Tibial nerve (tissue), 3 donors: ENCODE measurements around the gene ACP3.
"Not testable (repeated sequence)": the region's sequence is repeated elsewhere in the genome, so short reads cannot be mapped to it uniquely, and the experiment has no call there.

ENCODE experiments used
- POLR2A ChIP-seq, 2 donors: fragments of 450-650 bp; IDR thresholded peaks; one replicate each; pipeline ENCODE4 v1.6.1; 2017; ENCODE audit warnings: antibody characterized with exemption in 2 of 2, mild to moderate bottlenecking in 2 of 2, moderate library complexity in 2 of 2
- TF ChIP-seq, protein P1 (sequence below), 5 experiments: fragments of 200-600 bp in 3 of 5; fragments of 450-650 bp in 2 of 5; sonication (generic) in 3 of 5; IDR thresholded peaks; one replicate each; pipeline ENCODE4 v1.5.1; 2016 to 2019; ENCODE audit warnings: antibody characterized with exemption in 5 of 5, mild to moderate bottlenecking in 3 of 5, moderate library complexity in 2 of 5

DNA sequence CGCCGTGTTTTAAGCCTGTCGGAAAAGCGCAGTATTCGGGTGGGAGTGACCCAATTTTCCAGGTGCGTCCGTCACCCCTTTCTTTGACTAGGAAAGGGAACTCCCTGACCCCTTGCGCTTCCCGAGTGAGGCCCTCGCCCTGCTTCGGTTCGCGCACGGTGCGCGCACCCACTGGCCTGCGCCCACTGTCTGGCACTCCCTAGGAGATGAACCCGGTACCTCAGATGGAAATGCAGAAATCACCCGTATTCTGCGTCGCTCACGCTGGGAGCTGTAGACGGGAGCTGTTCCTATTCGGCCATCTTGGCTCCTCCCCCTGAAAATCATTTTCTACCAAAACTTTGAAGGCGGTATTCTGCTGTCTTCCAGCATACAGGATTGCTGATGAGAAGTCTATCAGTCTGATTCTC is 59.7 kb downstream of the ACP3 start:
- TF ChIP-seq, protein P1, sequence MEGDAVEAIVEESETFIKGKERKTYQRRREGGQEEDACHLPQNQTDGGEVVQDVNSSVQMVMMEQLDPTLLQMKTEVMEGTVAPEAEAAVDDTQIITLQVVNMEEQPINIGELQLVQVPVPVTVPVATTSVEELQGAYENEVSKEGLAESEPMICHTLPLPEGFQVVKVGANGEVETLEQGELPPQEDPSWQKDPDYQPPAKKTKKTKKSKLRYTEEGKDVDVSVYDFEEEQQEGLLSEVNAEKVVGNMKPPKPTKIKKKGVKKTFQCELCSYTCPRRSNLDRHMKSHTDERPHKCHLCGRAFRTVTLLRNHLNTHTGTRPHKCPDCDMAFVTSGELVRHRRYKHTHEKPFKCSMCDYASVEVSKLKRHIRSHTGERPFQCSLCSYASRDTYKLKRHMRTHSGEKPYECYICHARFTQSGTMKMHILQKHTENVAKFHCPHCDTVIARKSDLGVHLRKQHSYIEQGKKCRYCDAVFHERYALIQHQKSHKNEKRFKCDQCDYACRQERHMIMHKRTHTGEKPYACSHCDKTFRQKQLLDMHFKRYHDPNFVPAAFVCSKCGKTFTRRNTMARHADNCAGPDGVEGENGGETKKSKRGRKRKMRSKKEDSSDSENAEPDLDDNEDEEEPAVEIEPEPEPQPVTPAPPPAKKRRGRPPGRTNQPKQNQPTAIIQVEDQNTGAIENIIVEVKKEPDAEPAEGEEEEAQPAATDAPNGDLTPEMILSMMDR (IDR thresholded peaks at IDR 0.05): not testable (repeated sequence)
- not testable (repeated sequence) for TF ChIP-seq POLR2A (IDR thresholded peaks at IDR 0.05)
